HEK293T (cell line): Measurements from ENCODE around the gene PIK3R1.

Experiments
- BHLHE40 ChIP-seq: fragments of 450-650 bp; IDR thresholded peaks from 2 replicates; pipeline ENCODE4 v1.6.1; 2016; ENCODE audit warnings: mild to moderate bottlenecking, moderate library complexity, borderline replicate concordance
- TARDBP ChIP-seq: fragments of 450-650 bp; IDR thresholded peaks from 2 replicates; pipeline ENCODE4 v1.6.1; 2016

- TF ChIP-seq BHLHE40 (no peak), TARDBP (no peak)
Measured at GRCh38 chr5:68345582-68345981, 130.0 kb downstream of the PIK3R1 start.
